ENCODE measurements around the gene CAMK2G. TPM values are rescaled to one million over a fixed set of nuclear protein-coding genes. Genes with fewer than 3 reads are reported as not detected.

Gene CAMK2G
- total RNA-seq, result 30.6 and 30.9 TPM in 2 replicates

GRCh38 chr10:73874267-73875138 is at the start of gene CAMK2G:
TSS of gene CAMK2G (minus strand) at chr10:73874555. CDS start at chr10:73874461, 94 bp downstream.

GRCh38 chr10:73910764-73911552 is 36.6 kb upstream of the CAMK2G start, which contains the start of gene PLAU:
TSS of gene PLAU (plus strand) at chr10:73911132. CDS start at chr10:73911556, 424 bp downstream.

GRCh38 chr10:73785211-73785720 is 89.1 kb downstream of the CAMK2G start, which contains the start of gene ZSWIM8:
TSS of gene ZSWIM8 (plus strand) at chr10:73785606. CDS start at chr10:73785879, 273 bp downstream.

GRCh38 chr10:73781879-73782748 is 92.2 kb downstream of the CAMK2G start, which contains the start of gene CHCHD1:
TSS of gene CHCHD1 (plus strand) at chr10:73782048. CDS start at chr10:73782076, 28 bp downstream.

Small RNA genes lying within 50 kb of the gene (small RNA-seq; reads per million reads assigned to genes)
- gene AC022400.9 (not detected), gene ZSWIM8-AS1 (not detected)

Other genes starting within 250 kb of the CAMK2G start
- gene MYOZ1, start 233.1 kb downstream of the CAMK2G start, total RNA-seq, result 0.43 and 0.79 TPM in 2 replicates
- under 0.01 TPM in 1 of 2 replicates, not detected in the other for gene SYNPO2L, start 218.5 kb downstream of the CAMK2G start, total RNA-seq
- gene AGAP5, start 176.4 kb downstream of the CAMK2G start, total RNA-seq, result 2.7 and 4.9 TPM in 2 replicates
- gene SEC24C, start 130.2 kb downstream of the CAMK2G start, total RNA-seq, result 56.1 and 94.3 TPM in 2 replicates
- 13.6 and 16.5 TPM in 2 replicates for gene CHCHD1, start 92.5 kb downstream of the CAMK2G start, total RNA-seq
- gene ZSWIM8, start 88.9 kb downstream of the CAMK2G start, total RNA-seq, result 85.6 and 122 TPM in 2 replicates
- 12.5 and 16.1 TPM in 2 replicates for gene NDST2, start 63.0 kb downstream of the CAMK2G start, total RNA-seq
- 2.7 and 7.0 TPM in 2 replicates for gene PLAU, start 36.6 kb upstream of the CAMK2G start, total RNA-seq
- gene VCL, start 123.6 kb upstream of the CAMK2G start, total RNA-seq, result 68.3 and 157 TPM in 2 replicates

All from placental epithelial cell (primary cell).